Gastroesophageal sphincter (tissue), 3 donors: Measurements from ENCODE around the gene SLC25A34.

Experiments used
- POLR2A ChIP-seq, 2 donors: fragments of 450-650 bp; IDR thresholded peaks; one replicate each; pipeline ENCODE4 v1.6.1; 2017; ENCODE audit warnings: antibody characterized with exemption in 2 of 2, mild to moderate bottlenecking in 2 of 2, moderate library complexity in 1 of 2
- POLR2AphosphoS5 ChIP-seq: sonication (generic); formaldehyde crosslinking; IDR thresholded peaks from one replicate; pipeline ENCODE4 v1.6.1; 2017; ENCODE audit warnings: antibody characterized with exemption
- TF ChIP-seq, protein P1 (sequence below), 4 experiments: fragments of 200-600 bp in 2 of 4; fragments of 450-650 bp in 2 of 4; sonication (generic) in 1 of 4; IDR thresholded peaks; one replicate each; pipeline ENCODE4 v1.5.1; 2017 to 2019; ENCODE audit warnings: antibody characterized with exemption in 4 of 4, mild to moderate bottlenecking in 2 of 4, moderate library complexity in 2 of 4

DNA sequence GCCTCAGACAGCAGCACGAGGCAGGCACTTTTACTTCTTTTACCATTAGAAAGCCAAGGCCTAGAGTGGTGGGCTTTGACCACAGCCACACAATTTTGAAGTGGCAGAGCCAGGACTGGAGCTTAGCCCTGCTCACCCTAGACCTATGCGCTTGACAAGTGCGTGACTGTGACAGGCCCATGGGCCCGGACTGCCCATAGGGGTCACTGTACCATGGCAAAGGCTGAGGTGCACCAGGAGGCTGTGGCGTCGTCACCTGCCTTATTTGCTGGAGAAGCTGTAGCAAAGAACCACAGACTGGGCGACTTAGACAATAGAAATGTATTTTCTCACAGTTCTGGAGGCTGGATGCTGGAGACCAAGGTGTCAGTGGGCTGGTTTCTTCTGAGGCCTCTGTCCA, 3.7 kb downstream of the SLC25A34 start:
- TF ChIP-seq, protein P1, sequence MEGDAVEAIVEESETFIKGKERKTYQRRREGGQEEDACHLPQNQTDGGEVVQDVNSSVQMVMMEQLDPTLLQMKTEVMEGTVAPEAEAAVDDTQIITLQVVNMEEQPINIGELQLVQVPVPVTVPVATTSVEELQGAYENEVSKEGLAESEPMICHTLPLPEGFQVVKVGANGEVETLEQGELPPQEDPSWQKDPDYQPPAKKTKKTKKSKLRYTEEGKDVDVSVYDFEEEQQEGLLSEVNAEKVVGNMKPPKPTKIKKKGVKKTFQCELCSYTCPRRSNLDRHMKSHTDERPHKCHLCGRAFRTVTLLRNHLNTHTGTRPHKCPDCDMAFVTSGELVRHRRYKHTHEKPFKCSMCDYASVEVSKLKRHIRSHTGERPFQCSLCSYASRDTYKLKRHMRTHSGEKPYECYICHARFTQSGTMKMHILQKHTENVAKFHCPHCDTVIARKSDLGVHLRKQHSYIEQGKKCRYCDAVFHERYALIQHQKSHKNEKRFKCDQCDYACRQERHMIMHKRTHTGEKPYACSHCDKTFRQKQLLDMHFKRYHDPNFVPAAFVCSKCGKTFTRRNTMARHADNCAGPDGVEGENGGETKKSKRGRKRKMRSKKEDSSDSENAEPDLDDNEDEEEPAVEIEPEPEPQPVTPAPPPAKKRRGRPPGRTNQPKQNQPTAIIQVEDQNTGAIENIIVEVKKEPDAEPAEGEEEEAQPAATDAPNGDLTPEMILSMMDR (IDR thresholded peaks at IDR 0.05), result no peak
- TF ChIP-seq POLR2AphosphoS5 (no peak), POLR2A (IDR thresholded peaks at IDR 0.05) (no peak)
